PC-9 (cell line): ENCODE measurements around the gene GAD1. TPM values are rescaled to one million over a fixed set of nuclear protein-coding genes. Genes with fewer than 3 reads are reported as not detected.
A peak's percentile ranks its signal among the peaks of the same experiment; 100 is the strongest.

ENCODE experiments used
- BruUV-seq: library from RNA; stranded (reverse); fragments of 400-500 nt; replicated peaks from 2 replicates; lab custom pipeline; 2021; lab: Mats Ljungman, UMichigan
- CTCF ChIA-PET: fragments of 300-600 bp; sonication (Branson Sonifier 250); formaldehyde crosslinking; loops from one replicate; lab custom pipeline; 2022; ENCODE audit warnings: antibody characterized with exemption; lab: Charles Lee
- POLR2A ChIA-PET: fragments of 300-600 bp; sonication (Branson Sonifier 250); formaldehyde crosslinking; loops from one replicate; lab custom pipeline; 2022; ENCODE audit warnings: antibody characterized with exemption; ENCODE audit not compliant: unreplicated experiment; lab: Charles Lee
- DNase-seq, 2 experiments: peaks; one replicate each; pipeline versions ENCODE4 v3.0.0 to v3.0.0-alpha.2; 2015 to 2022; ENCODE audit warnings: mixed read lengths in 1 of 2
- H2AFZ ChIP-seq: fragments of 200-600 bp; sonication (generic); 2 replicates; pipeline ENCODE4 v1.8.1; 2017; ENCODE audit warnings: antibody characterized with exemption
- H3F3A ChIP-seq: fragments of 200-600 bp; sonication (generic); 2 replicates; pipeline ENCODE4 v1.8.1; 2017; ENCODE audit warnings: antibody characterized with exemption, mild to moderate bottlenecking, low read depth; ENCODE audit not compliant: insufficient read depth
- H3K27ac ChIP-seq: fragments of 200-600 bp; sonication (generic); 2 replicates; pipeline ENCODE4 v1.6.1; 2016; ENCODE audit warnings: mixed run types
- H3K27me3 ChIP-seq: fragments of 200-600 bp; sonication (generic); 2 replicates; pipeline ENCODE4 v1.6.1; 2016; ENCODE audit warnings: low read depth, mixed run types; ENCODE audit not compliant: insufficient read depth
- H3K36me3 ChIP-seq: fragments of 200-600 bp; sonication (generic); 2 replicates; pipeline ENCODE4 v1.6.1; 2016; ENCODE audit warnings: low read depth, mixed run types
- H3K4me1 ChIP-seq: fragments of 200-600 bp; sonication (generic); replicated peaks from 2 replicates; pipeline ENCODE4 v1.6.1; 2016; ENCODE audit warnings: mixed run types; ENCODE audit not compliant: insufficient read depth
- H3K4me2 ChIP-seq: fragments of 200-600 bp; sonication (generic); 2 replicates; pipeline ENCODE4 v1.6.1; 2017; ENCODE audit warnings: mixed run types
- H3K4me3 ChIP-seq: fragments of 200-600 bp; sonication (generic); 2 replicates; pipeline ENCODE4 v1.6.1; 2016; ENCODE audit warnings: mixed run types
- H3K79me2 ChIP-seq: fragments of 200-600 bp; sonication (generic); 2 replicates; pipeline ENCODE4 v1.6.1; 2017; ENCODE audit warnings: low read depth, mixed run types
- H3K9me2 ChIP-seq: fragments of 200-600 bp; sonication (generic); 2 replicates; pipeline ENCODE4 v1.8.1; 2017; ENCODE audit warnings: mild to moderate bottlenecking; ENCODE audit not compliant: insufficient read depth
- H3K9me3 ChIP-seq: fragments of 200-600 bp; sonication (generic); 2 replicates; pipeline ENCODE4 v1.8.1; 2016; ENCODE audit warnings: low read depth; ENCODE audit not compliant: insufficient read depth
- H4K20me1 ChIP-seq: fragments of 200-600 bp; sonication (generic); 2 replicates; pipeline ENCODE4 v1.8.1; 2017; ENCODE audit not compliant: insufficient read depth
- CTCF ChIP-seq: fragments of 200-600 bp; sonication (generic); conservative IDR thresholded peaks from 2 replicates; pipeline ENCODE4 v1.6.1; 2017; ENCODE audit warnings: mixed run types, antibody characterized with exemption, mild to moderate bottlenecking, moderate library complexity
- EZH2 ChIP-seq: fragments of 200-600 bp; sonication (generic); IDR thresholded peaks from 2 replicates; pipeline ENCODE4 v1.8.0; 2017; ENCODE audit warnings: antibody characterized with exemption, low read depth
- intact Hi-C: fragments of 100-400 bp; cut with micrococcal nuclease; formaldehyde crosslinking; loops from one replicate; pipeline ENCODE4 v1.10.0; 2022; ENCODE audit not compliant: unreplicated experiment
- total RNA-seq: library from RNA; stranded (reverse); gene quantifications from 2 replicates; pipeline ENCODE4 v1.2.3, GENCODE V29; 2021

GAD1 gene
- total RNA-seq, 1 experiment from 2014 or later = 3.5 TPM

DNA sequence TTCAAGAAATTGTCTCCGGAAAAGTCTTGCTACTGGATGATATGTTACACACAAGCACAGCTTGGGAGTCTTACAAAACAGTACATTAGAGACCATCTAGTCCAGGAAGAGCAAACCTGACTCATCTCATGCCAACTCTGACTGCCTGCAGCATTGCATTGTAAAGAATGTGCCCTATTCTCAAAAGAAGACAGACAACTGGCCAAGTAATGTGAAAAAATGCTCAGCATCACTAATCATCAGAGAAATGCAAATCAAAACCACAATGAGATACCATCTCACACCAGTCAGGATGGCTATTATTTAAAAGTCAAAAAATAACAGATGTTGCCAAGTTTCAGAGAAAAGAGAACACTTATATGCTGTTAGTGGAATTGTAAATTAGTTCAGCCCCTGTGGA is 69.7 kb downstream of the GAD1 start:
- POLR2A ChIA-PET = interaction anchor here (0.5 kb wide), 1 partner anchor 44 kb away, joined by 4 read pairs; no protein-coding TSS in a partner anchor
- Histone ChIP-seq H3K36me3 (no peaks in the 10 kb centered on the region), H2AFZ (no peak overlapping the region), H3K4me1 (no peaks in the 10 kb centered on the region), H3K79me2 (no peaks in the 10 kb centered on the region), H3F3A (no peaks in the 10 kb centered on the region), H3K9me3 (no peaks in the 10 kb centered on the region), H3K27me3 (peaks cover 4% of the 10 kb centered on the region; the same call in 1 of the 2 replicates), H3K27ac (no peak overlapping the region), H3K4me2 (no peak overlapping the region), H3K9me2 (no peaks in the 10 kb centered on the region), H3K4me3 (no peak overlapping the region), H4K20me1 (no peaks in the 10 kb centered on the region)
- TF ChIP-seq EZH2 (no peak), CTCF (no peak)
- CTCF ChIA-PET = no interaction called here
- intact Hi-C loops = no loop called here
- no TSS peak for BruUV-seq
- peak; percentile 15 to 71 for DNase-seq

DNA sequence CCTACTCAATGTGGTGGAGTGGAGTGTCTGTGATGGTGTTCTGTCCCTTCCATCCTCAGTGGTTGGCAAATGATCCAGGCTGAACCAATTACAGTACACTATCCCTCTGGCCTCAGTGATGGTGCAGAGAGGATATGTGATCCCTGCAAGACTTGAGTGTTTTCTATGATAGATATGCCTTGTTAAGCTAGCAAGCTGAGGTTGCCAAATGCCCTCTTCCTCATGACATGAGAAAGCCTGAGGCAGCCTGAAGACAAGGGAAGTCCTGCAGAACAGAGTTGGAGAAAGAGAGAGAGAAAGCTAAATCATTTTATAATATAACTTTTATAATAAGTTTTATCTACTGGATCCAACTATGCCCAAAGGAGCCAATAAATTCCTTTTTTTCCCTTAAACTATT is 70.8 kb downstream of the GAD1 start:
- CTCF ChIA-PET = no interaction called here
- BruUV-seq = no TSS peak

GRCh38 chr2:170887896-170888295 is 71.2 kb downstream of the GAD1 start:
- H3K4me3 ChIP-seq = no peak overlapping the region
- no peaks in the 10 kb centered on the region for H3K4me1 ChIP-seq
- ChIA-PET CTCF (no interaction called here), POLR2A (no interaction called here)
- no TSS peak for BruUV-seq
- no peaks in the 10 kb centered on the region for H3F3A ChIP-seq
- H3K9me2 ChIP-seq = no peaks in the 10 kb centered on the region
- no peak for DNase-seq
- H3K27me3 ChIP-seq = peaks cover 4% of the 10 kb centered on the region; the same call in 1 of the 2 replicates
- H4K20me1 ChIP-seq = no peaks in the 10 kb centered on the region
- TF ChIP-seq CTCF (no peak), EZH2 (no peak)
- no peak overlapping the region for H2AFZ ChIP-seq
- no peaks in the 10 kb centered on the region for H3K36me3 ChIP-seq
- intact Hi-C loops = no loop called here
- H3K4me2 ChIP-seq = no peak overlapping the region
- H3K9me3 ChIP-seq = no peaks in the 10 kb centered on the region
- no peaks in the 10 kb centered on the region for H3K79me2 ChIP-seq
- no peak overlapping the region for H3K27ac ChIP-seq

More for the DNA sequence above, 70.8 kb downstream of the GAD1 start:
- POLR2A ChIA-PET = no interaction called here
- Histone ChIP-seq H3K36me3 (no peaks in the 10 kb centered on the region), H3K4me3 (no peak overlapping the region), H3K79me2 (no peaks in the 10 kb centered on the region), H4K20me1 (no peaks in the 10 kb centered on the region), H3K27me3 (peaks cover 4% of the 10 kb centered on the region; the same call in 1 of the 2 replicates), H3K9me3 (no peaks in the 10 kb centered on the region), H3K4me2 (no peak overlapping the region), H3K9me2 (no peaks in the 10 kb centered on the region), H3K27ac (no peak overlapping the region), H2AFZ (no peak overlapping the region), H3F3A (no peaks in the 10 kb centered on the region), H3K4me1 (no peaks in the 10 kb centered on the region)
- intact Hi-C loops = no loop called here
- TF ChIP-seq CTCF = no peak
- no peak for TF ChIP-seq EZH2
- no peak for DNase-seq
